Ishikawa (cell line): ENCODE data around the gene IGFALS.

Experiments
- CEBPB ChIP-seq: IDR thresholded peaks from 2 replicates; pipeline ENCODE4 v1.6.1; 2012
- CREB1 ChIP-seq: IDR thresholded peaks from 2 replicates; pipeline ENCODE4 v1.6.1; 2012; ENCODE audit warnings: low read depth
- EGR1 ChIP-seq: IDR thresholded peaks from 2 replicates; pipeline ENCODE4 v1.6.1; 2012
- EP300 ChIP-seq: IDR thresholded peaks from 2 replicates; pipeline ENCODE4 v1.6.1; 2012; ENCODE audit warnings: borderline replicate concordance
- FOXM1 ChIP-seq: IDR thresholded peaks from 2 replicates; pipeline ENCODE4 v1.6.1; 2012; ENCODE audit warnings: low read depth, borderline replicate concordance
- NFIC ChIP-seq: IDR thresholded peaks from 2 replicates; pipeline ENCODE4 v1.6.1; 2012
- RAD21 ChIP-seq: IDR thresholded peaks from 2 replicates; pipeline ENCODE4 v1.6.1; 2012; ENCODE audit warnings: low read depth
- REST ChIP-seq: IDR thresholded peaks from 2 replicates; pipeline ENCODE4 v1.6.1; 2012; ENCODE audit warnings: low read depth, mild to moderate bottlenecking
- TAF1 ChIP-seq: IDR thresholded peaks from 2 replicates; pipeline ENCODE4 v1.6.1; 2012; ENCODE audit warnings: low read depth, mild to moderate bottlenecking
- TCF12 ChIP-seq: IDR thresholded peaks from 2 replicates; pipeline ENCODE4 v1.6.1; 2012; ENCODE audit warnings: low read depth
- TEAD4 ChIP-seq: IDR thresholded peaks from 2 replicates; pipeline ENCODE4 v1.6.1; 2012
- USF1 ChIP-seq: IDR thresholded peaks from 2 replicates; pipeline ENCODE4 v1.6.1; 2012
- YY1 ChIP-seq: IDR thresholded peaks from 2 replicates; pipeline ENCODE4 v1.6.1; 2012; ENCODE audit warnings: low read depth
- ZBTB7A ChIP-seq: IDR thresholded peaks from 2 replicates; pipeline ENCODE4 v1.6.1; 2012; ENCODE audit warnings: low read depth
- TF ChIP-seq, protein P1 (sequence below): IDR thresholded peaks from 2 replicates; pipeline ENCODE4 v1.6.1; 2012

IGFALS gene

DNA sequence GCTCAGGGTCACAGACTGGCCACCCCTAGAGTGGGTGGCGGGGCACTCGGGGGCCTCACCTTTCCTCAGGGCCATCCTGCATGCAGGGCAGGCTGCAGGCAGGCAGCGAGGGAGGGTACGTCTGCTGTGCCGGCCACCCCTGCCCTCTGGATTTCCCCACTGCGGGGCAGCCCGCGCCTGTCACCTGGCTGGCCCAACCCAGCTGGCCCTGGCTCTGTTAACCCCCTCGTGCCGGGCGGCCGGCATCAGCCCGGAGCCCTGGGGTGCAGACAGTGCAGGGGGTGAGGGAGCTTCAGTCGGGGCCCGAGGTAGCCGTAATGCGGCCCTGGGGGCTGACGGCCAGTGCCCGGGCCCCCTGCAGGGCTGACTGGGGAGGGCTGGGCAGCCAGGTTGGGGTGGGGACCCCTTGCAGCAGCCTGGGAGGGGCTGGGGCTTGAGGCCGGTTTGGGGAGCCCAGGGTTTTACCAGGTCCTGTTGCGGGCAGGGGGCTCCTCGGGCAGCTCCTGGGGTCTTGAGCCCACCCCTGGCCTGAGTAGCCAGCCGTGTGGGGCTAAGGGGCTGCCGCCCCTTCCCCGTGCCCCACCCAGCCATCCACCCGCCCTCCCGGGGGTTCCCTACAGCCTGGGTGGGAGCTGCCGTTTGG is at the start of gene IGFALS:
Gene IGFALS, minus strand, starts transcription at position 128 of the 643 bp plus-strand sequence. Its CDS starts 53 bp downstream, at position 75.
- TF ChIP-seq TCF12 (no peak), YY1 (no peak), FOXM1 (no peak), TEAD4 (no peak), USF1 (no peak), REST (no peak), CEBPB (no peak), EP300 (no peak), CREB1 (no peak), ZBTB7A (no peak), TAF1 (no peak), EGR1 (no peak), NFIC (no peak), RAD21 (no peak)
- TF ChIP-seq, protein P1, sequence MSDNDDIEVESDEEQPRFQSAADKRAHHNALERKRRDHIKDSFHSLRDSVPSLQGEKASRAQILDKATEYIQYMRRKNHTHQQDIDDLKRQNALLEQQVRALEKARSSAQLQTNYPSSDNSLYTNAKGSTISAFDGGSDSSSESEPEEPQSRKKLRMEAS, result no peak

DNA sequence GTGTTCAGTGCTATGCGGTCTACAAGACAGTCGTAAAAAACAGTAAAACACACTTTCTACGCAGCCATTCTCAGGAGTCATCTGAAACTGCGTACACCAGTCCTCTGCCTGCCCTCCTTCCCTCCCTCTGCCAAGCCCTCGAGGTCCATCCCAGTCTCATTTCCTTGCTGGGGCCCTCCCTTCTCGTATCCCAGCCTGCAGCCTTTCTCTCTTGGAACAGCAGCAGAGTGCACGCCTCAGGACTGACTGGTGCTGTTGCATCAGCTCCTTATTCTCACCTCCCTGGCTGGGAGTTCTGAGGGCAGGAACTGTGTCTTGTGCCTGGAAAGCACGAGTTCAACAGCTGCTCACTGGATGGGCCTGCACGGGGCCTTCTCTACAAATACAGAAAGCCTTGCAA is 46.0 kb upstream of the IGFALS start:
- no peak for TF ChIP-seq ZBTB7A

- TF ChIP-seq TEAD4 (no peak), NFIC (no peak), YY1 (no peak), REST (no peak), USF1 (no peak), EGR1 (no peak), CREB1 (no peak), EP300 (no peak), TAF1 (no peak), FOXM1 (no peak)
These were observed 40.6 kb upstream of the IGFALS start for GRCh38 chr16:1834096-1834495.

GRCh38 chr16:1832838-1833454 is 39.4 kb upstream of the IGFALS start:
- TF ChIP-seq CREB1, result no peak
- no peak for TF ChIP-seq RAD21
- no peak for TF ChIP-seq TCF12
- TF ChIP-seq REST, result no peak
- TF ChIP-seq USF1, result no peak
- TF ChIP-seq TAF1, result no peak
- TF ChIP-seq, protein P1, result no peak
- no peak for TF ChIP-seq ZBTB7A
- TF ChIP-seq FOXM1, result no peak
- no peak for TF ChIP-seq NFIC
- TF ChIP-seq TEAD4, result no peak
- TF ChIP-seq YY1, result no peak
- no peak for TF ChIP-seq EP300
- no peak for TF ChIP-seq CEBPB
- TF ChIP-seq EGR1, result no peak
